HG02943 (cell line): ENCODE measurements around the gene RTCB.

Experiments
- ATAC-seq: cut with Tn5 transposase; IDR thresholded peaks from one replicate; pipeline ENCODE4 v1.9.1; 2021; ENCODE audit warnings: mild to moderate bottlenecking, low read depth, moderate library complexity; ENCODE audit not compliant: unreplicated experiment

RTCB gene

DNA sequence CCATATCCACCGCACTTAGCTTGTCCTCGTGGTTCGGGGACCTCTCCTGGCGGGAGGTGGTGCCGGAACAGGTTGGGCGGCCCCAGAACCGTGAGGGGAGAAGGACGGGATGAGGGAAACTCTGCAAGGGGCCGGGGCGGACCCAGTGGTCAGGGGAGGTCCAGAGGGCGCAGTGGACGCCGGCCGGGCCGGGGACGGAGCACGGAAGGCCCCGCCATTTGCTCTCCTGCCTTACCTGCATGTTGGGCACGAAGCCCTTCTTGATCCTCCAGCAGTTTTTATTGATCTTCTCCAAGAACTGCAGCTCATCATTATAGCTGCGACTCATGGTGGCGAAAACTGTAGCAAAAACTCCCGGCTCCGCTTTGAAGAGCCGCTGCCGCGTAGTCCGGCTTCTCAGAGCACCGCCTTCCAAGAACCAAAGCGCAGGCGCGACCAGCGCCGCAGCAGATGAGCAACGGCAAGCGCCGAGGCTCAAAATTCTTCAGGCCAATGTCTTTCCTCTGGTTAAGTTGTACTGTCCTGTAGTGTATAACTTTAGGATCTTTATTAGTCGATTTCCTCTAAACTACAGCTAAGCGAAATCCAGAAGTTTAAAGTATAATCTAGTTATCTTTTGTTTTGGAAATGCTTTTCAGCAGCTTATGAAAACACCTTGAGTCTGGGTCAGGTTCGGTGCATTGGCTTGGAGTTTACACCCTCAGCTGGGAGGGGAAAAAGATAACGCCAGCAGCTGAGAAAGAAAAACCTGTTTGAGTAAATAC is at the start of gene RTCB:
Gene RTCB (minus strand): TSS at position 419 of the 764 bp plus-strand sequence. CDS start 91 bp downstream, at position 328.
- ATAC-seq: peak; percentile 52

DNA sequence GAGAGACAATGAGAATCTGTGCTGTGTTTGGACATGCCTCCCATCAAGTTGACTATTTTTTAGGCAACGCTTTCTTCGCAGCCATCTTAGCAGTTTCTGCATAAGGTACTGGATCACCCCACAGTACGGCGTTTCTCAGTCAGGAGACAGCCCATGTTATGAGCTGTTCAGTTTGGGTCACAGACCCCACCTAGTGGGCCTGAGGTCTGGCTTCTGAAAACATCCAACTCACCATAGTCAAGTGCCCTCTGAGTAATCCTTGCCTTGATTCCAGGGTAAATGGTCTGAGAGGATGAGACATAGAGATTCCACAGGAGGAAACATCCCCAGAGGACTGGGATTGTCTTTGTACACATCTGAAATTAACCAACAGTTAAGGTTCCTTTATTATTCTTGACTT is 45.0 kb upstream of the RTCB start:
- no peak for ATAC-seq

DNA sequence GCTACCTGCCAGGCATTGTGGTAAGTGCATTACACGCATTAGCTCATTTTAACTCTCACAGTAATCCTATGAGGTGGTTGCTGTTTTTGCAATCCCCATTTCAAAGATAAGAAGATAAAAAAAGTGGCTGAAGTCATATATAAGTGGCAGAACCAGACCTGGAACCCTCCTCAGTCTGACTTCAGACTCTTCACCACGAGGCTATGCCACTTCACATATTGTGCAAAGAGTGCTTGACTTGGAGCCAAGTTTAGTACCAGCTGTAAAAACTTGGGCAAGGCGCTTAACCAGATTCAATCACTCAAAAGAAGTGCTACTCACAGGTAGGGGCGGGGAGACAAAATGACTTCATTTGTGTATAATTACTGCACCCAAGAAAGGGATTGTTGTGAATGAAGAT is 36.9 kb upstream of the RTCB start:
- ATAC-seq: no peak

DNA sequence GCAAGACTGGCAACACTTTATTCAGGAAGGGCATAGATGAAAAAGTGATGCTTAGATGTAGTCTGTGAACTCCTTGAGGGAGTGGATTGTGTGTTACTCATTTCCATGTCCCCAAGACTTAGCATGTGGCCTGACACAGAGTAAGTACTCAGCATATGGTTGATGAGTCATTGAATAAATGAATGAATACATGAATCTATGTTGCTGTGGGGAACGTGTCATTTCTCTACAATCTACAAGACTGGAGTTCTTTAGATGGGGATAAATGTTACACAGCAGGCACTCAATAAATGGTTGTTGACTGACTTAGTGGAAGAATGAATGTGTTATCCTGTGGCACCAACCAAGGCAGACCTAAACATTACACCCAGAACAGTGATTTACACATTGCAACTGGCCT is 34.3 kb upstream of the RTCB start:
- no peak for ATAC-seq

DNA sequence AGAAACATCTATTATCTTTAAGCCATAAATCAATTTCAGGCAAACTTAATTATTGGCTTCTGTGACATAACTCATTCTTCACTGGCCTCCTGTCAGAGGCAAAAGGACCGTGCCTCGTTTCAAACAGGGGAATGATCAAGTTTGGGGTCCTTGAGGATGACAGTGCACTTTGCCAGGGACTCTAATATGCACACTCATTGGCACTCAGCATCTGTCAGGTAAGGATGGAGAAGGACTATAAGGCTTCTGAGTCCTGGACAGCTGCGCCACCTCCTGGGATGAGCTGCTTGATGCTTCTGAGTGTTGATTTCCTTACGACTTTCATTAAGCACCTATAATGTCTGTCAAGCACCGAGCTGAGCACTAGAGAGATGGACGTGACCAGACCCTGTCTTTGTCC is 32.0 kb upstream of the RTCB start:
- no peak for ATAC-seq

DNA sequence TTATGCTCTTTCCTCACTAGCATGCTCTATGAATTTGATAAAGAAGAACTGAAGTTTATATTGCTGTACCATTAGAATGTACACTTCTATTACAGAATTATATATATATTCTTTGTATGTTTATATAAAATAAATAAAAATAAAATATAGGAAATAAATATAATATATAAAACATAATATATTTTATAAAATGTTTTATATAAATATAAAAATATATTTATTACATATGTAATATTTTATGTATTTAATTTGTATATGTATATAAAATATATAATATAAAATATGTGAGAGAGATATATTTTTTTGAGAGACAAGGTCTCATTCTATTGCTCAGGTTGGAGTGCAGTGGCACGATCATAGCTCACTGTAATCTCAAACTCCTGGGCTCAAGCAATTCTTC is 18.3 kb upstream of the RTCB start:
- no peak for ATAC-seq

DNA sequence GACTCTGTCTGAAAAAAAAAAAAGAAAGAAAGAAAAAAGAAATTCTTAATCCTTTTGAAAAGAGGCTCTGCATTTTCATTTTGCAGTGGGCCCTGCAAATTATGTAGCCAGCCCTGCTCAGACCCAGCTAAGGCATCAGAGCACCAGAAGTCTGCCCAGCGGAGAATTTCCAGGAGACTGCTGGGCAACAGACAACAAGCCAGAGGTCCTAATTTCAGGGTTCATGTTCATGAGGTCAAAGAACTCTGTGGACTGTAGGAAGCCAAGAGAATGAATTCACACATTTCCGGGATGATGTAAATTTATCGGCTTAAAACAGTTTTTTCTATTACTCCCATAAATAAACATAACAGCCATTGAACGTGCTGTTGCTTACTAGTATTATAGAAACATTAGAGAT is 14.8 kb upstream of the RTCB start:
- ATAC-seq: no peak

DNA sequence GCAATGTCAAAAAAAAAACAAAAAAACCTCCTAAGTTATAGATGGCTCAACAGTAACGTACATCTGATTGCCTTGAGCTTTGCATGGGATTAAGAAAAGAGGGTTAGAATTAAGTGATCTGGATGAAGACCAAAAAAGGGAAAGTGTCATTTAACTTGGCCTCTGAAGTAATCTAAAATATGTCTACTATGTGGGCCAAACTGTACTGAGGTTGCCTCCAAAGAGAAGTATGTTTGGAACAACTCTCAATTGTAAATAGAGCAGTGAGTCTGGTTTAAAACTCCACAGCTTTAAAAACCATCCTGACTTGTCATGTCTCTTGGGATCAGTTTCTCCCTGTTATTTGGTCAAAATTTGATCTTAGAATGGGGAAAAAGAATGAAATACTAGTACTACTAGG is 11.6 kb upstream of the RTCB start:
- no peak for ATAC-seq

DNA sequence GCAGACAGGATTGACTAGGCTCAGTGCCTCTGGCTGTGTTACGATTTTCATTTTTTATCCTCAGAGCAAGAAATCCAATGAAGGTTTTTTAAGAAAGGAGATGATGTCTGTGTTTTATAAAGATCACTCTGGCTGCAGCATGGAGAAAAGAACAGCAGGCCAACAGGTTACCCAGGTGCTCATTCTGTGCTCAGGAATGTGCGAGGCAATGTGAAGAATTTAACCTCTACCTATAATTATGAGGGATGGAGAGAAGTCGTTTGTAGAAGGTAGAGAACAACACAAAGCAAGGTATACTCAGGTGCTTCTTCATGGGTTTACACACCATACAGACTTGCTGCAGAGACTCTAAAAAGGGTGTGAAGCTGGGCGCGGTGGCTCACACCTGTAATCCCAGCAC is 10.0 kb upstream of the RTCB start:
- ATAC-seq: no peak

DNA sequence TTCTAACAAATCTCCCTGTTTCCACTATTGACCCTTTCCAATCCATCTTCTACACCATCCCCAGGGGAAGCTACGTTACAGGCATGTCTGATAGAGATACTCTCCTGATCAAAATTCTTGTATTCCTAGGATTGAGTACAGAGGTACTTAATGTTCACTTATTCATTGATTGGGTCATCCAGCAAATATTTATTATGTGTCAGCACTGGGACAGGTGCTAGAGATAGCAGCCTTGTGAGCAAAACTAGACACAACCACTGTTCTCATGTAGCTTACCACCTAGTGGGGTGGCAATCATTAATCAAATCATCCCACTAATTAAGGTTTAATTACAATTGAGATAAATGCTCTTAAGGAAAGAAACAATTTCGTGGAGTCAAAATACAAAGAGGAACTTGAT is 9.4 kb upstream of the RTCB start:
- ATAC-seq: no peak

DNA sequence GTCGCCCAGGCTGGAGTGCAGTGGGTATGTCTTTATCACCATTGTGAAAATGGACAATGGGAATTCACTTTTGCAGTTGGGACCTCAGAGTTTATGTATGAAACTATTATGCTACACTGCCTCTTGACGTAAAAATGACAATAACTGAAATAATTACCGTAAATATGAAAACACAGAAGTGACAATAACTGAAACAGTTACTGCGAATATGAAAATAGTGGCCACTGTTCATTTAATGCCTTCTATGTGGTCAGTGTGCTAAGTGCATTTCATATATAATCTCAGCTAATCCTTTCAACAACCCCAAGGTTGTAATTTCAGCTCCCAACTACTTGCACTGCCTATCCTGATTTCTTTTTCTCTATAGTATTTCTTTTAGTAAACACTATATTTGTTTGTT is 5.9 kb upstream of the RTCB start:
- no peak for ATAC-seq

DNA sequence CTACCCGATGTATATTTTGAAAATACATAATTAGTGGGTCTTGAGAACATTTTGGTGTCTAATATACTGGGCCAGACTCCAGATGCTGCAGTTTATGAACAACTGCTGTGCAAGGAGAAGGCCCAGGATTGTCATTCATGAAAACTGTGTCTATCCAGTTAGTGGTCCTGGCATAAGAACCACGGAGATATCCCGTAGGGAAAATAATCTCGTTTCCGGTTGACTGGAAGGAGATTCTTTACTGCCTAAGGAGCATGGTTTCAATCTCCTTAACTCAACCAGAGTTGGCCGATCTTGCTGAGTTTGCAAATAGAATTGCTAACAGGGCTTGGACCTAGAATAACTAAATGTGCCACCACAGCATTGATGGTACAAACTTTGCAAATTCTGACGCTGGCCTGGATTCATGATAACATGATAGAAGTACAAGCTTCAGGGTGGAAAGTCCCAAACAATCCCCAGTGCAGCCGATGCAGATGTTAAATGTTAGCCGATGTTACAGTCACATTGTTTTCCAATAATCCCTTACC is 4.6 kb upstream of the RTCB start:
- ATAC-seq: no peak

DNA sequence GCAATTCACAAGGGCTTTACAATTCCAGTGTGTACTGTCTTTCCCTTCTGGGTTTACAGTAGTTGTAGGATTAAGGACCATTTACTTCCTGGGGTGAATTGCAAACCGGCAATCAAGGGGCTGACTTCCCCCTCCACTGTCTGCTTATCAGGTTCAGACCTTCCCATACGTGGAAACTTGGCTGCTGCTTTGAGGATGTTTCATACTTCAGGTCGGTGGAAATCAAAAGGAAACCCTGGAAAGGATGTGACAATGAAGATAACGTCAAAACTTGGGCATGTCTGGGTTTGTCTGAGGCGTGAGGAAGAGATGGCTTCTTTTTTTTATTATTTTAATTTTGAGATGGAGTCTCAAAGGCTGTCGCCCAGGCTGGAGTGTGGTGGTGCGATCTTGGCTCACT is 2.1 kb upstream of the RTCB start:
- ATAC-seq: no peak

DNA sequence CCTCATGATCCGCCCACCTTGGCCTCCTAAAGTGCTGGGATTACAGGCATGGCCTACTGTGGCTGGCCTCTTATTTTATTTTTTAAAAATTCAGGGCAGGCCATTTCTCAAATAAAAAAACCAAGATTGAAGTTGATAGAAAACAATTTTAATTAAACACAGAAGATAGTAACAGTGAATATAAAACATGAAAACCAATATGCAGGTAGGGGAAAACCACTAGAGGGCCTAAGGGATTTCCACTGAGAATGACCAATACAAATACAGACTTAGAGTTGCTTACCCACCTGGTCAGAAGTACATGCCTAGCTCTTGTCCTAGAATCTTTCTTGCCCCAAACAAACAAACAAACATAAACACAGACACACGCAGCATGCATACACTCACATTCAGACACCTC is 1.7 kb upstream of the RTCB start:
- no peak for ATAC-seq

DNA sequence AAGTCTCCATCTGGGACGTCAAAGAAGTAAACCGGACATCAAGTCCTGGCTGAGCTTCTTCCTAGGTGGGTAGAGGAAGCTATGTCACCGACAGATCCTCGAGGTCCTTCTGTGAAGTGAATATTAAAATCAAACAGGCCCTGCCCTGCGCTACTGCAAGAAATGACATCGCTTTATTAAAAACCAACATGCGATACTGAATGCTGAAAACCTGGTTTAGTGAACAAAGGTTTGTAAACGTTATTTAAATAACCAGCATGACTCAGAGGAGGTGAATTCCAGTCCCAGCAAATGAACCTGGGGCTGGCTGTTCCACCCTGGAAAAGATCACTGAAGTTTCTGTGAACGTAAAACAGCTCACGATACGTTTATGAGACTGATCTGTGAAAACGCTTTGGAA is 645 bp downstream of the RTCB start:
- no peak for ATAC-seq

DNA sequence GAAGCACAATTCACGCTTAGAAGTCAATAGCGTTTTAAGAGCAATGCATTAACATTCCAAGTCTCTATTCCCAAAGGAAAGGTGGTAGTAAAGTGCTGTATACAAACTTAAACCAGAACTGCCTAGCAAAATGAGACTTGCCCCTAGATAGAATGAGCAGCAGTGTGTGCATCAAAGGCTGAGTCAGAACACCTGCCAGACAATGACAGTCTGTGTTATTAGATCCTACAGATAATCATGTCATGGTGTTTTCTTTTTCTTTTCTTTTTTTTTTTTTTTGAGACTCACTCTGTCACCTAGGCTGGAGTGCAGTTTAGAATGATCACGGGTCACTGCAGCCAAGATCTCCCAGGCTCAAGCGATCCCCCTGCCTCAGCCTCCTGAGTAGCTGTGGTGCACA is 1.6 kb downstream of the RTCB start:
- ATAC-seq: no peak

DNA sequence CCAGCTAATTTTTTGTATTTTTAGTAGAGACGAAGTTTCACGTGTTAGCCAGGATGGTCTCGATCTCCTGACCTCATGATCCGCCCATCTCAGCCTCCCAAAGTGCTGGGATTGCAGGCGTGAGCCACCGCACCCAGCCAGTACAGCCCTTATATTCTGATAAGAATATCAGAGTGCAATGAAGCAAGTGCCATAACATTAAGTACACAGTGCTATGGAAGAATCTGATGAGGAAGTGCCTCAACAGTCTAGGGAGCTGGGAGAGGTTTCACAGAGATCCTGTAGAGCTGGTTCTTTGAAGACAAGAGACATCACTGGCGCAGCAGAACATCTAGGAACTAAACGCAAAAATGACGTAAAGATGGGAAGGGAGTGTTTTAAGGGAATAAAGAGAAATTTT is 2.1 kb downstream of the RTCB start:
- ATAC-seq: no peak

DNA sequence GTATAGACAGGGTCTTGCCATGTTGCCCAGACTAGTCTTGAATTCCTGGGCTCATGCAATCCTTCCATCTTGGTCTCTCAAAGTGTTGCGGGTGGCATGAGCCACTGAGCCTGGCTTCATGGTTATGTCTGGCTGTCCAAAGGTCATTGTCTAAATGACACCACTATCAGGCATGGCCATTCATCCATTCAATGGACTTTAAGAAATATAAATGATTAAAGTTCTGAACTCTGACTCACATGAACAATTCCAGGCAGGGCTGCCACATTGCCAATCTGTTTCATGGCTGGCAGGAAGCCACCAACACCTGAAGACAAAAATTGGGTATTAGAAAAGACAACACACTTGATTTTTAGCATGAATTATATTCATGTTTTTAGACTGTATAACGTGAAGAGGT is 4.1 kb downstream of the RTCB start:
- ATAC-seq: no peak

DNA sequence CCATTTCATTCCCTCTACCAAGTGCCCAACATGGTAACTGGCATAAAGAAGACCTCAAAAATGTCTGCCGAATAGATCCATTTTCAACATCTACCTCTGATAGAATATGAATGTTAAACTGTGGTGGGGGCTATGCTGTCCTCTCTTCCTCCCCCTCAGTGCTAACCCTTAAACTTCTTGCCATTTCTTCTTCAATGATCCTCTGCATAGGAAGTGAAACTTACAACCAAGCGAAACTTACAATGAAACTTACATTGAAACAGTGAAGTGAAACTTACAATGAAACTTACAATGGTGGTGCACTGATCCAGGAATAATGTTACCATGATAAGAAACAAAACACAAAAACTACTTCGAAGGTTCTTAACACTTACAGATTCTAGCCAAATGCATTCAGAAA is 4.7 kb downstream of the RTCB start:
- no peak for ATAC-seq

DNA sequence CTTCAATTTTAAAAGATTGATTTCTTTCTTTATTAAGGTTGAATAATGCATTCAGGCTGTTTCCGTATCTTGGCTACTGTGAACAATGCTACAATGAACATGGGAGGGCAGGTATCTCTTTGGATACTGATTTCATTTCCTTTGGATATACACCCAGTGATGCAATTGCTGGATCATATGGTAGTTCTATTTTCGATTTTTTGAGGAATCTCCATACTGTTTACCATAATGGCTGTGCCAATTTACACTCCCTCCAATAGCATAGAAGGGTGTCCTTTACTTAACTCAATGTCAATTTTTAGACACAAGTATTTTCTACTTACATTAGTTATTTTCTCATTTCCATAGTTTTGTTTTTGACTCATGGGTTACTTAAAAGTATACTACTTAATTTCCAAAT is 8.0 kb downstream of the RTCB start:
- ATAC-seq: no peak

DNA sequence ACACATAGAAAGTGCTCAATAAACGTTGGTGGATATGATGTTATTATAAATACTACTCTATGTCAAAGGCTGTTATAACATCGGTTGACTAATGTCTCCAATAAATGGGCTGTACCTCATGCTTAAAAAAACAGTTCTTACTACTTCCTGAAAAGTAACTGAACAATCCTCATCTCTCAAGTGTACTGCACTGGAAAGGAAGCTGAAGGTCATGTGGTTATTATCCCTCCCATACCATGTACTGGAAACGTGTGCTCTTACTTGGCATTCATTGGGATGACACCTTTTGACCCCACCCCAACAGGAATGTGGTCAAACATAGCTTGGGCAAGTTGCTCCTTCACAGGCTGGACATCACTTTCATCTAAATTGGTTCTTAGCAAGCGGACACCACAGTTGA is 10.6 kb downstream of the RTCB start:
- no peak for ATAC-seq

DNA sequence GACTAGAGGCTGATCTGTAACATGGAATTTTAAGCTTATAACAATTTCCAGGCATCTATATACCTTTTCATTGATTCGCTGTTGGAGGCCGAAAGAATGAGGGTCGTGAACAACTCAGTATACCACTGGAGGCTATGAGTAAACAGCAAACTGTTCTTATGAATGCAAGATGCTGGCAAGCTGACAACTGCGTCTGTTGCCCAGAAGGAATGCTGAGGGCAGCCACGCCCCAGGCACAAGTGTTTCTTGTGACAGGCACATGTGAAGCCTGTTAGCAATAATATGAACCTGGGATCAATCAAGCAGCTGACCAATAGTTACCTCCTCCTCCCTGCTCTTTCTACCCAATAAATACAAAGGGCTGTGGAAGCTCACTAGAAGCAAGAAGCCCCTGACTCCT is 15.3 kb downstream of the RTCB start:
- ATAC-seq: no peak

DNA sequence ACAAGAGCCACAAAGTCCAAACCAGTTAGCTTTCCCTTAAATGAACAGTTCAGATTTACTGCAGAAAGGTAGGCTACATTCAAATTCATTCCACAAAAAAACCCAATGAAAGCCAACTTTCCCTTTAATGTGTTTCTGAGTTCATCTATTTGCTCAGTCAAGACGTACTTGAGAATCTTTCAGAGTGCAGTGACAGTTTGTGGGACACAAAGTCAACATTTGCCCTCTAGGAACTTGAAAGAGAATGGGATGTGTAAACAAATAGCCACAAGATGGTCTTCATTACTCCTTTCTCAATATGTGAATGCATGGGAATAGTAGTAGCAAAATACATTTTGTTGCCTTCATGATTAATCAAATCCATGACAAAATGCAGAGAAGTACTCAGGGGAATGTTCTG is 15.8 kb downstream of the RTCB start:
- no peak for ATAC-seq
